ENCODE results near the gene NDUFV1.

Gene NDUFV1

DNA sequence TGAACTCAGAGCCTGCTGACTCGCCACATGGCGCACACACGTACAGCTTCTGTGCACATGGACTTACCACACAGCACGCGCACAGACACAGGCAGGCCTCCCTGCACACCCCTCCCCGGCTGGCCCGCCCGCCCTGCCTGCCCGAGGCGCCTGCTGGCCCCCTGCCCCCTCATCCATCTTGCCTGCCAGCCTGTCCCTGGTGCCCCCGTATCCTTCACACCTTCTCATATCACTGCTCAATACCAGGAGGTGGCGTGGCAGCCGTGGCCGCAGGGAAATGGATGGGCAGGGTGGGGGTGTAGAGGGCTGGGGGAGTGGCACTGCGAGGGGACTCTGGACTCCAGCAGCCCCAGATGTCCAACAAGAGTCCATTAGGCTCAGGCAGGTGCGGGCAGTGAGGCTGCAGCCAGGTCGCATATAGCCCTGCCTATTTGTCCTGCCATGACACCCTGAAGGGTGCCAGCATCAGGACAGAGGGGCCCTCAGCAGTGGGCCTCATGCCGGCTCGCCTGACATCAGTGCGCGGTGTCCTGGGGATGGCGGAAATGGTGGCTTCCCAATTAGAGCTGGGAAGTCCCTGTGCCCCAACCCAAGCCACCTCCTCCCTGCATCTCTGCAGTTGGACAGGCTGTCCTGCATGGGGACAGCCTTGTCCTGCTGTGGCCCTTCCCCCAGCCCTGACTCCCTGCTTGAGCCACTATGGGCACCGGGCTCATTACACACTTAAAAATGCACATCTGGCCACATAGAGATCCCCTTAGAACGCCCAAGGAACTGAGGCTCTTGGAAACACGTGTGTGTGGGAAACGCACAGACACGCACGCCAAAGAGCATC, 34.8 kb downstream of the NDUFV1 start:
- no peak for DNase-seq

DNA sequence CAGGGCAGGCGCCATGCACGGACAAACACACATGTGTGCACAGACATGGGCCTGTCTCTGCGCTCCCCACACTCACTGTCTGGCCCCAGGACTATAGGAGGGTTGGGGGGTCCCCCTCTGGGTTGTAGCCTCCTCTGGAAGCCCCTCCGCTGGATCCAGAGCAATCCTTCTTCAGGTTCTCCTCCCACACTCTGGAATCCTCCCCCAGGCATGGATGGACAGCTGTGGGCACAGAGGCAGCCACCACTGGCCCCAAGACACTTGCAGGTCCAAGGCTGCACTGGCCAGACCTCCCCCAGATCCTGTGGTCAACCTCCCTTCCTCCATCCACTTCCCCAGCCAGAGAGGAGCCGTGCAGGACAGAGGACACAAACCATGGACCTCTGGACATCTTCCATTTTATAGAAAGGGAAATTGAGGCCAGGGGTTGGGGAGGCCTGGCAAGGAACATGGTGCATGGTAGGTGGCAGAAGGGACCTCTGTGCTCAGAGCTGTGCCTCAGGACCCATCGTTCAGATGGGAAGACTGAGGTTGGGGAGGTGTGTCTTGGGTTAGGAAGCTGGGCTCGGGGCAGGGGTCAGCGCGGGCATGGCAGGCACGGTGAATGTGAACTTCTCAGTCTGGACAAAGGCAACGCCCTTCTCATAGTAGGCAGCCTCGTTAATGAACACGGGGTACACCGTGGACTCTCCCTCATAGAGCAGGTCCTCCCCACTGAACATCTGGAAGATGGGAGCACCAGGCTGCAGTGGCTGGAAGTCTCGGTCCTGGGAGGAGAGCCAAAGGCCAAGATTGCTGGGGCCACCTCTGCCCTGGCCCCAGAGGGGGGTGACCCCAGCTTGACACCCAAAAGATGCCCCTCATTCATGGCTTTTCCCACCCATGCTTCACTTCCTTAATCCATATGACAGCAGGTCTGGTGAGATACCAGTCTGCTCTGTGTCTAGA, 35.7 kb downstream of the NDUFV1 start:
- DNase-seq = no peak

DNA sequence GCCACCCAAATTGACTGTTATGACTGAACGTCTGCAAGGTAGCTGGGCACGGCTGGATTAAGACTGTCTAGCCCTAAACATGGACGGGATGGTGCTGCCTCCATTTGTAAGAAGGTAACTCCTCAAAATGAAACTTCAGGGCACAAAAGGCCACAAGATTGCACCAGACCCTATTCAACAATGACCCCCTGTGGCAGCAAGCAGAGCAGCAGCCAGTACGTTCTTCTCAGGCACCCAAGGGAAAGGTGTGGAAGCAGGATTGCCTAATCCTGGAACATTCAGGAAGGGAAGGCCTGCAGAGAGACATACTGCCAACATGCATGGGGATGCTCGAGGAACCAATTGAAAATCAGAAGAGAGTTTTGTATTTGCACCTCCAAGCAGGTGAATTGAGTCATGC, 37.3 kb downstream of the NDUFV1 start:
- peak; percentile 18 for DNase-seq

- no peak for DNase-seq
These were observed 38.0 kb downstream of the NDUFV1 start for GRCh38 chr11:67644472-67645418.

- DNase-seq = no peak
These were observed 39.1 kb downstream of the NDUFV1 start for GRCh38 chr11:67645521-67646461.

DNA sequence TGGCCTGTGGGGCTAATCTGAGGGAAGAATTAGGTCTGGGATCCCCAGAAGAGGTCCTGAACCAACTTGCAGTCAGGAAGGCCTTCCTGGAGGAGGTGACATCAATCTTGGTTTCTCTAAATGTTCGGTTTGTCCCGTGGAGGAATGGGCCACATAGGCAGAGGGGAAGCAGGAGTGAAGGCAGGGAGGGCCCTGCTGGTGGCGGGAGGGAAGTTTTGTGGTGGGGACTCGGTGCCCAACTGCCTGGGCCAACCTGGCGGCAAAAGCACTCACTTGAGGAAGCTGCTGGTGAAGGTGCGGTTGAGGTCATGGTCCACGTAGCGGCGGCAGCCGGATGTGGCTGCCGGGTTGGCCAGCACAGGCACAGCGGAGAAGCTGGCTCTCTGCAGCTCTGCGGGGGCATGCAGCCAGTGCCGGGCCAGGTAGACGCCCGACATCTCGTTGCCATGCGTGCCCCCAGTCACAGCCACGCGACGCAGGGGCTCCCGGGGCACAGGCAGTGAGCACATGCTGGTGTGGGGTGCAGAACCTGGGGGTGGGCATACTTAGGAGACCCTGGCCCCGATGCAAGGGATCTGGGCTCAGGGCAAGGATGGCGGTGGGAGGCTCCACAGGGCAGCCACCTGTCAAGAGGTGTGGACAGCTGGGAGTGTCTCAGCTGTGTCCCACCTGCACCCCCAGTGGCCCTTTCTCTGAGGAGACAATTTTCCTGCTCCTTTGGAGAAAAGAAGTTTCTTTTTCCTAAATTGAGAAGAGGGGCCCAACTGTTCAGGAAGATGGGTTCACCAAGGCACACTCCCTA, 40.0 kb downstream of the NDUFV1 start:
- no peak for DNase-seq

GRCh38 chr11:67647471-67647870, 40.7 kb downstream of the NDUFV1 start:
- no peak for DNase-seq

DNA sequence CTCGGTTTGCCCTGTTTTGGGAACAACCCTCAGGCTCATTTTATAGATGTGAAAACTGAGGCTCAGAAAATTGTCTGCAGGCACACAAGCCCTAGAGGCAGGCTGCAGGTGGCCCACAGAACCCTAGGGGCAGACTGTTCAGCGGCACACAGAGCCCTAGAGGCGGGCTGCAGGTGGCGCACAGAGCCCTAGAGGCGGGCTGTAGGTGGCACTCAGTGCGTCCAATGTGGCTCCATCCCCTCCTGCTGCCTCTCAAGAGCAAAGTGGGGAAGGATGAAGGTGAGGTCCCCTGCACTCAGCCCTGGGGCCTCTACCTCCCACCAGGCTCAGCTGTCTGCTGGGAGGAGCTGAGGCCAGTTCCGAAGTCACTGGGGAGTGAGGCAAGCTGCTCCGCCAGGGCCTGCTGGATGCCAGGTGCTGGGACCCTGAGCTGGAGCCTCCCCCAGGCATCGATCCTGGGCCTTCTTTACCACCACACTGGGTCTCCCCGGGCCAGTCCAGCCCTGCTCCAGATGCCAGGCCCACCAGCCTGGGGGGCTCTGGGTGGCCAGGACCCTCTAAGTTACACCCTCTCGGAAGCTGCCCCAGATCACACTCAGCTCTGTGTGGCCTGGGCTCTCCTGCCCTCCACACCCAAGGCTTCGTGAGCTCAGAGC, 41.5 kb downstream of the NDUFV1 start:
- peak; percentile 51 for DNase-seq

GRCh38 chr11:67648796-67649613, 42.3 kb downstream of the NDUFV1 start:
- no peak for DNase-seq

DNA sequence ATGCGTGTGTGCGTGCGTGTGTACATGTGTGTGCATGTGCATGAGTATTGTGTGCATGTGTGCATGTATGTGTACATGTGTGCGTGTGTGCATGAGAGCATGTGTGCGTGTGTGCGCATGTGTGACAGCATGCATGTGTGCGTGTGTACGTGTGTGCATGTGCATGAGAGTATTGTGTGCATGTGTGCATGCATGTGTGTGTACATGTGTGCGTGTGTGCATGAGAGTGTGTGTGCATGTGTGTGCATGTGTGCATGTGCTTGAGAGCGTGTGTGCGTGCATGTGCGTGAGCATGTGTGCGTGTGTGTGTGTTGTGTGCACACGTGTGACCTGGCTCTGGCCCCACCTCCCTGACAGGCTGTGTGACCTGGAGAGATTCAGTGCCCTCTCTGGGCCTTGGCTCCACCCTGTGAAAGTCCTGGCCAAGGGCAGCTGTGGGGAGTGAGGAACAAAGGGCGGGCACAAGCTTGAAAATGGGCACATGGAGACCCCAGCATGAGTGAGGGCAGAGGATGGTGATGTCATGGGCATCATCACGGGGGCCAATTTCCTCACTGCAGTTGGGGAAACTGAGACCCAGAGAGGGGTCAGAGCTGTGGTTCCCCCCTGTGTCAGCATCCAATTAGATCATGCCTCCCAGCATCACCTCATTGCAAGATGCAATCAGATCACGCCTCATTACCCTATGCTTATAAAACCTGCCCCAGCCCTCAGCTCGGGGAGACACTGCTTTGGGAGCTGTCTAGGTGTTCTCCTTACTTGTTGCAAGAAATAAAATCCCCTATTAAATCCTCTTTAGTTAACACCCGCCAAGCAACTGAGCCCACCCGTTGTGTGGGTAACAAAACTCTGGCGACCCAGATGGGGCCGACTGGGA, 43.1 kb downstream of the NDUFV1 start:
- DNase-seq = peak; percentile 19

DNA sequence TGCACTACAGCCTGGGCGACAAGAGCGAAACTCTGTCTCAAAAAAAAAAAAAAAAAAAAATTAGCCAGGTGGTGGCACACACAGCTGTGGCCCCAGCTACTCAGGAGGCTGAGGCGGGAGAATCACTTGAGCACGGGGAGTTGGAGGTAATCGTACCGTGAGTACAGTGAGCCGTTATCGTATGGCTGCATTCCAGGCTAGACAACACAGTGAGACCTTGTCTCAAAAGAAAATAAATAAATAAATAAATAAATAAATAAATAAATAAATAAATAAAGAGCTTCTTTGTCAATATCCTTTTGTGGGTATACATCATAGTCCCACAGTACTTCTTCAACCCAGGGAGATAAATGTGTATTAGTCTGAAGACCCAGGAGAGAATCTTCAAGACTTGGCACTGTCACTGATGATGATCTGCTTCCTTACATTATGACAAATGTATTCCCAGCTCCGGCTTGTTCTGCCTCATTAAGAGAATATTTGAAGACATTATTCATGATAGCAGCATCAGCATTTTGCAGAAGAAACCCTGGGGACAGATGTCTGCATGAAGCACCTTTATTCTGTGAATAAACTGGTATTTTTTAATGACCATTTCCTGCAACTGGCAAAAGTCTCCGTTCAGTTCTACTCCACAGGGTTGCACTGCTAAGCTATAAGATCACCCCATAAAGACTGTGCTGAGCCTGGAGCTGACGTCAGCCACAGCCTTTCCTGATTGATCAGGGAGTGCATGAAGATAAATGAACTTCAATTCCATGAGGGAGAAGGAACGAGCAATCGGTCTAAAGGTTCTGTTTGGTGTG, 45.4 kb downstream of the NDUFV1 start:
- DNase-seq = no peak

DNA sequence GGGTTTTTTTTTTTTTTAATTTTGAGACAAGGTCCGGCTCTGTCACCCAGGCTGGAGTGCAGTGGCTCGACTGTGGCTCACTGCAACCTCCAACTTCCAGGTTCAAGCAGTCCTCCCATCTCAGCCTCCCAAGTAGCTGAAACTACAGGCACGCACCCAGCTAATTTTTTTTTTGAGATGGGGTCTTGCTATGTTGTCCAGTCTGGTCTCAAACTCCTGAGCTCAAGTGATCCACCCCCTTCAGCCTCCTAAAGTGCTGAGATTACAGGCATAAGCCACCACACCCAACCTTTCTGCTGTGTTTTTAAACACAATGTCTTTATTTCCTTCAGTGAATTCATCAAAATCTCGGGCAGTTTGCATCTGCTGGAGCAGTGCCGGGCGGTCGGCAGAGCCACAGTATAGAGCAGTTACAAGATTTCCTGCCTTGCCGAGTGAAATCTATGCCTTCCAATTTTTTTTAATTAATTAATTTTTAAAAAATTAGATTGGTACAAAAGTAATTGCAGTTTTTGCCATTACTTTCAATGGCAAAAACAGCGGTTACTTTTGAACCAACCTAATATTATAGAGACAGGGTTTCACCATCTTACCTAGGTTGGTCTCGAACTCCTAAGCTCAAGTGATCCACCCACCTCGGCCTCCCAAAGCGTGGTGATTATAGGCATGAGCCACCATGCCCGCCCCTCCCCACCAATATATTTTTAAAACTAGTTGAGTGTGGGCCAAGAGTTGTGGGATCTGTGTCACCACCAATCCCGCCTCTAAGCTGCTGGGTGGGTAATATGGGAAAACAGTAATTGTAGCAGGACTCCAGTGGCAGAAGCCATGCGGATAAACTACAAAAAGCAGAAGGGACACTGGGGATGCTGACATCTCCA, 46.5 kb downstream of the NDUFV1 start:
- DNase-seq = no peak

- no peak for DNase-seq
These were observed 47.5 kb downstream of the NDUFV1 start for GRCh38 chr11:67654225-67654624.

- DNase-seq = no peak
These were observed 49.7 kb downstream of the NDUFV1 start for GRCh38 chr11:67656278-67656922.

DNA sequence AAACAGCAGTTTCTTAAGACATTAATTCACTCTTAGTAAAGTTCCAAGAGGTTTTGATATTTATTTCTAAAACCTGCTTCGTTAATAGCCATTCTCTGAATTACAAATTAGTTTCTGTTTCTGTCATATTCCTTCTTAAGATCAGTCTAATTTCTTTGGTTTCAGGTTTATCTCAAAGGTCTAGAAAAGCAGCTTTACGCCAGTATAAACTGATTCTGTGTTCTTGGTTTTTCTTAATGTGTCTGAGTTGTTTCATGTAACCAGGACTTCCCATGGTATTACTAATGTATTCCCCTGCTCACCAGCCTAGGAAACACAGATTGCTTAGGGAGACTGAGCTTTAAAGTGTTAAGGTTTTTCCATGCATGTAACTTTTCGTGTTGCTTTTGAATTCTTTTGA, 50.6 kb downstream of the NDUFV1 start:
- DNase-seq = no peak

Data from NCI-H82 (cell line).